GM23248 (cell line): ENCODE data around the gene TAF1L. TPM values are rescaled to one million over a fixed set of nuclear protein-coding genes. Genes with fewer than 3 reads are reported as not detected.

Experiments used
- DNase-seq: peaks from one replicate; pipeline ENCODE4 v3.0.0-alpha.2; 2015
- H2AFZ ChIP-seq: fragments of 200-600 bp; sonication (generic); 2 replicates; pipeline ENCODE4 v1.6.1; 2016; ENCODE audit warnings: antibody characterized with exemption
- H3F3A ChIP-seq: fragments of 200-600 bp; sonication (generic); 2 replicates; pipeline ENCODE4 v1.6.1; 2016; ENCODE audit warnings: mild to moderate bottlenecking, antibody characterized with exemption, mixed run types; ENCODE audit not compliant: insufficient read depth
- H3K27ac ChIP-seq: fragments of 200-600 bp; sonication (generic); 2 replicates; pipeline ENCODE4 v1.5.1; 2016; ENCODE audit warnings: mild to moderate bottlenecking
- H3K27me3 ChIP-seq: fragments of 200-600 bp; sonication (generic); replicated peaks from 2 replicates; pipeline ENCODE4 v1.6.1; 2016; ENCODE audit warnings: mild to moderate bottlenecking; ENCODE audit not compliant: insufficient read depth
- H3K36me3 ChIP-seq: fragments of 200-600 bp; sonication (generic); 2 replicates; pipeline ENCODE4 v1.6.1; 2016; ENCODE audit warnings: low read depth, mild to moderate bottlenecking
- H3K4me1 ChIP-seq: fragments of 200-600 bp; sonication (generic); 2 replicates; pipeline ENCODE4 v1.6.1; 2016; ENCODE audit warnings: mild to moderate bottlenecking; ENCODE audit not compliant: insufficient read depth
- H3K4me2 ChIP-seq: fragments of 200-600 bp; sonication (generic); one replicate; pipeline ENCODE4 v1.6.1; 2016; ENCODE audit warnings: mild to moderate bottlenecking; ENCODE audit not compliant: unreplicated experiment
- H3K4me3 ChIP-seq: fragments of 200-600 bp; sonication (generic); 2 replicates; pipeline ENCODE4 v1.5.1; 2016; ENCODE audit warnings: mild to moderate bottlenecking
- H3K79me2 ChIP-seq: fragments of 200-600 bp; sonication (generic); 2 replicates; pipeline ENCODE4 v1.6.1; 2016; ENCODE audit warnings: mild to moderate bottlenecking; ENCODE audit not compliant: insufficient read depth
- H3K9ac ChIP-seq: fragments of 200-600 bp; sonication (generic); 2 replicates; pipeline ENCODE4 v1.6.1; 2016; ENCODE audit warnings: mild to moderate bottlenecking
- H3K9me2 ChIP-seq: fragments of 200-600 bp; sonication (generic); 2 replicates; pipeline ENCODE4 v1.6.1; 2016; ENCODE audit warnings: mixed run types, mild to moderate bottlenecking, moderate library complexity; ENCODE audit not compliant: insufficient read depth
- H3K9me3 ChIP-seq: fragments of 200-600 bp; sonication (generic); one replicate; pipeline ENCODE4 v1.6.1; 2017; ENCODE audit warnings: low read depth
- H4K20me1 ChIP-seq: fragments of 200-600 bp; sonication (generic); 2 replicates; pipeline ENCODE4 v1.6.0; 2016; ENCODE audit not compliant: insufficient read depth
- EZH2 ChIP-seq: fragments of 200-600 bp; sonication (generic); IDR thresholded peaks from 2 replicates; pipeline ENCODE4 v1.6.1; 2018; ENCODE audit warnings: antibody characterized with exemption, mild to moderate bottlenecking; ENCODE audit not compliant: insufficient read depth, poor library complexity, severe bottlenecking
- EZH2phosphoT487 ChIP-seq: fragments of 200-600 bp; sonication (generic); IDR thresholded peaks from 2 replicates; pipeline ENCODE4 v1.6.1; 2018; ENCODE audit warnings: antibody characterized with exemption, moderate library complexity, mild to moderate bottlenecking, low read depth; ENCODE audit not compliant: insufficient read depth
- WGBS, 2 experiments: methylation state at CpG; one replicate each; pipeline ENCODE4 v1.1.6; 2015 to 2017; ENCODE audit warnings: low lambda C conversion rate in 2 of 2, low coverage in 1 of 2; ENCODE audit errors: missing lambda C conversion rate in 2 of 2; 5-methylcytosine and 5-hydroxymethylcytosine counted together
- in situ Hi-C: fragments of 300-500 bp; cut with MboI; formaldehyde crosslinking; loops from 2 replicates; pipeline ENCODE4 v1.15.0; 2020
- polyA plus RNA-seq: library from polyadenylated mRNA; unstranded; fragments of >200 nt; fragmentation: Nextera tagmentation; extraction: Ambion mirVana; gene quantifications from 2 replicates; pipeline ENCODE4 v1.2.1, GENCODE V29; 2016
- total RNA-seq: library from RNA; depleted of rRNA; stranded (reverse); fragments of >200 nt; shearing (Covaris generic); gene quantifications from 2 replicates; pipeline ENCODE4 v1.2.3, GENCODE V29; 2014; rRNA removed

The TAF1L gene
- total RNA-seq: not detected in 2 replicates
- not detected in 2 replicates for polyA plus RNA-seq

DNA sequence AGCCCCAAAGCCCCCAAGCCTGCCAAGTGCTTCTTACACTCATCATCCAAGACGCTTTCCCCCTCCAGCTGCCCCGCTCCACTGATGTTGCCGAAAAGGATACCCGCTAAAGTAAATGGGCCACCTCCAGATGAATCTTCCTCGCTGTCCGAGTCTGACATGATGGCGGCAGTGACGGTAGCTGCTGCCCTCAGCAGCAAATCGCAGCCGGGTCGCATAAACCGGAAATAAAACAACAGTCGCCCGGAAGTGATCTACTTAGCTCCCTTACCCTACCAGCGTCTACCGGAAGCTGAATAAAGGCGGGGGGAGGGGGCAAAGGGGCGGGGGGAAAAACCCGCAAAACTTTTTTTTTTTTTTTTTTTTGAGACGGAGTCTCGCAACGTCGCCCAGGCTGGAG, at the start of gene TAF1L:
TSS of gene TAF1L (minus strand) at position 308 of the 400 bp plus-strand sequence. CDS start at position 218, 90 bp downstream.
- no peak for TF ChIP-seq EZH2phosphoT487
- no peak for TF ChIP-seq EZH2
- H3K27ac ChIP-seq: no peak within 1 kb of the TSS
- H3K79me2 ChIP-seq: no peaks in the 10 kb centered on the region
- no peaks in the 10 kb centered on the region for H3K9me2 ChIP-seq
- H3K4me1 ChIP-seq: no peaks in the 10 kb centered on the region
- 76 to 82% methylated on average over 15 to 23 of the region's 23 CpGs for WGBS, 2 experiments
- H2AFZ ChIP-seq: no peak within 1 kb of the TSS
- H3K4me3 ChIP-seq: no peak within 1 kb of the TSS
- no peaks in the 10 kb centered on the region for H3F3A ChIP-seq
- no peaks in the 10 kb centered on the region for H4K20me1 ChIP-seq
- DNase-seq: no peak
- H3K27me3 ChIP-seq: 0 out of 2 replicates have a peak, but pooled peaks cover 2% of the 10 kb centered on the region
- no peaks in the 10 kb centered on the region for H3K9me3 ChIP-seq
- in situ Hi-C loops: no loop called here
- no peaks in the 10 kb centered on the region for H3K36me3 ChIP-seq
- no peak within 1 kb of the TSS for H3K9ac ChIP-seq
- no peak within 1 kb of the TSS for H3K4me2 ChIP-seq

GRCh38 chr9:32681751-32682150, 46.3 kb upstream of the TAF1L start:
- in situ Hi-C loops: no loop called here
- Histone ChIP-seq H3K9ac (no peak overlapping the region), H2AFZ (no peak overlapping the region), H3K9me2 (no peaks in the 10 kb centered on the region), H3K4me2 (no peak overlapping the region), H3K9me3 (no peaks in the 10 kb centered on the region), H3K4me1 (no peaks in the 10 kb centered on the region), H3K27me3 (no peaks in the 10 kb centered on the region), H3F3A (no peaks in the 10 kb centered on the region), H3K27ac (no peak overlapping the region), H3K36me3 (no peaks in the 10 kb centered on the region), H3K4me3 (no peak overlapping the region), H4K20me1 (no peaks in the 10 kb centered on the region), H3K79me2 (no peaks in the 10 kb centered on the region)
- 10 to 13% methylated on average over 1 of the region's 1 CpG for WGBS, 2 experiments
- TF ChIP-seq EZH2phosphoT487 (no peak), EZH2 (no peak)
- DNase-seq: no peak

- Histone ChIP-seq H3K9me3 (no peaks in the 10 kb centered on the region), H2AFZ (no peak overlapping the region), H3K27ac (no peak overlapping the region), H3K4me3 (no peak overlapping the region), H4K20me1 (no peaks in the 10 kb centered on the region), H3K27me3 (no peaks in the 10 kb centered on the region), H3K9me2 (no peaks in the 10 kb centered on the region), H3K4me2 (no peak overlapping the region), H3F3A (0 out of 2 replicates have a peak, but pooled peaks cover 3% of the 10 kb centered on the region), H3K4me1 (no peaks in the 10 kb centered on the region), H3K9ac (no peak overlapping the region), H3K79me2 (no peaks in the 10 kb centered on the region), H3K36me3 (no peaks in the 10 kb centered on the region)
- 20 to 24% methylated on average over 1 of the region's 1 CpG for WGBS, 2 experiments
- DNase-seq: no peak
- TF ChIP-seq EZH2 (no peak), EZH2phosphoT487 (no peak)
- in situ Hi-C loops: no loop called here
These were observed 42.5 kb upstream of the TAF1L start for GRCh38 chr9:32677931-32678330.

- Histone ChIP-seq H3K4me3 (no peak overlapping the region), H3K9ac (no peak overlapping the region), H3K9me3 (no peaks in the 10 kb centered on the region), H3K9me2 (no peaks in the 10 kb centered on the region), H3K27ac (no peak overlapping the region), H3K79me2 (no peaks in the 10 kb centered on the region), H3K27me3 (no peaks in the 10 kb centered on the region), H4K20me1 (no peaks in the 10 kb centered on the region), H3K4me1 (0 out of 2 replicates have a peak, but pooled peaks cover 5% of the 10 kb centered on the region), H3K36me3 (no peaks in the 10 kb centered on the region), H3F3A (peaks cover 13% of the 10 kb centered on the region; the same call in 1 of the 2 replicates), H3K4me2 (no peak overlapping the region), H2AFZ (no peak overlapping the region)
- in situ Hi-C loops: no loop called here
- WGBS, 2 experiments: 22 to 27% methylated on average over 6 of the region's 6 CpGs
- DNase-seq: peak; percentile 83
- no peak for TF ChIP-seq EZH2
- no peak for TF ChIP-seq EZH2phosphoT487
These were observed 37.0 kb upstream of the TAF1L start for GRCh38 chr9:32672469-32672868.
